ENCODE data around the gene RASGRP3. TPM values are rescaled to one million over a fixed set of nuclear protein-coding genes. Genes with fewer than 3 reads are reported as not detected.
A peak's percentile ranks its signal among the peaks of the same experiment; 100 is the strongest.
"Not testable (repeated sequence)": the region's sequence is repeated elsewhere in the genome, so short reads cannot be mapped to it uniquely, and the experiment has no call there.

The RASGRP3 gene
- total RNA-seq, 2 experiments from 2014 or later: 3.9 to 4.5 TPM

DNA sequence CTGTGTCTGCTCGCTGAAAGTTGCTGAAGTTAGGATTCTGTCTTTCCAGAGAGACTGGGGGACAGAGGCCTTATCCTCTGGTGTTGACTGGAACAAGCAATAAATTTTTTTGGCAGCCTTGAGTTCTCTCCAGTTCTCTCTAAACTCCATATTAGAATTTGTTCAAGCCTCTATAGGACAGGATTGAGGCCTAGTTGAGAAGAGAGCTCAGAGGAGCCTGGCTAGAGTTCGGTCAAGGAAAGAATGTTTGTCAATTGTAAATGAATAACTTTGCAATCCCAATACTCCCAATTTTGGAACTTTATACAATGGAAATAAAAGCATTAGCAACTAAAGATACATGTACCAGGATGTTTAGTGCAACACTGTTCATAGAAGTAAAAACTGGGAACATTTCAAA lies 16.7 kb upstream of the RASGRP3 start:
- no peaks in the 10 kb centered on the region for H3K27me3 Mint-ChIP-seq
- intact Hi-C loops (cut with DNase I, micrococcal nuclease): no loop called here
- H3K9me3 Mint-ChIP-seq (ENCODE audit: low read depth): no peaks in the 10 kb centered on the region
- H3K27ac Mint-ChIP-seq: no peak overlapping the region
- no peaks in the 10 kb centered on the region for H3K4me1 Mint-ChIP-seq
- POLR2A ChIA-PET: no interaction called here
- CTCF ChIA-PET: no interaction called here
- no peak overlapping the region for H3K4me3 Mint-ChIP-seq
- no peaks in the 10 kb centered on the region for H3K36me3 Mint-ChIP-seq (ENCODE audit: low read depth)
- DNase-seq: no peak
- ATAC-seq: no peak

- H3K4me3 Mint-ChIP-seq; H3K27me3 Mint-ChIP-seq; H3K4me1 Mint-ChIP-seq; intact Hi-C loops (cut with DNase I, micrococcal nuclease); H3K27ac Mint-ChIP-seq; H3K36me3 Mint-ChIP-seq (ENCODE audit: low read depth); POLR2A ChIA-PET; H3K9me3 Mint-ChIP-seq (ENCODE audit: low read depth); ATAC-seq; DNase-seq: not testable (repeated sequence)
- CTCF ChIA-PET: interaction anchor here (0.7 to 2.0 kb wide), 3 partner anchors 13 to 1200 kb away, joined by 3 to 5 read pairs (median 4); no protein-coding TSS in a partner anchor
Measured at GRCh38 chr2:33462512-33462911, 13.9 kb upstream of the RASGRP3 start.

DNA sequence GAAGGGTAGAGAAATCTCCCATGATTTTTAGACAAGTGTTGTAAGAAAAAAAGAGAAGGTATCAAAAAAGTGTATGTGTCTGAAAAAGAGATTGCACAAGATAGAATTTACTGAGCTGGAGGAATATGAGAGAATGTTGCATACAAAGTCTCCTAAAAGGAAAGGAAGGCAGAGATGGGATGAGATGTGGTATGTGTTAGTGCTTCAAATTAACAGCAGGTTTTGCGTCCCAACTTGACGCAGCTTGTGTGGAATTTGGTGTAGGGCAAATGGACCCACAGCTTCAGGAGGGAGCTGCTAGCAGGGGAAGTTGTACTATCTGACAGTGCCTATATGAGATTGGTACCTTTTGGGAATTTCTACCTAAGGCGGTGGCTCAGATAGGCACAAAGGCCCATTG lies 9.0 kb upstream of the RASGRP3 start:
- Mint-ChIP-seq H3K4me1 (no peaks in the 10 kb centered on the region), H3K36me3 (ENCODE audit: low read depth) (no peaks in the 10 kb centered on the region), H3K27ac (no peak overlapping the region), H3K4me3 (no peak overlapping the region), H3K9me3 (ENCODE audit: low read depth) (no peaks in the 10 kb centered on the region), H3K27me3 (no peaks in the 10 kb centered on the region)
- intact Hi-C loops (cut with DNase I, micrococcal nuclease): no loop called here
- ChIA-PET CTCF (interaction anchor here (0.6 to 1.0 kb wide), 3 partner anchors 116 to 251 kb away, joined by 3 read pairs; no protein-coding TSS in a partner anchor), POLR2A (interaction anchor here (1.0 kb wide), 1 partner anchor 12 kb away, joined by 3 read pairs; no protein-coding TSS in a partner anchor)
- no peak for DNase-seq
- no peak for ATAC-seq

DNA sequence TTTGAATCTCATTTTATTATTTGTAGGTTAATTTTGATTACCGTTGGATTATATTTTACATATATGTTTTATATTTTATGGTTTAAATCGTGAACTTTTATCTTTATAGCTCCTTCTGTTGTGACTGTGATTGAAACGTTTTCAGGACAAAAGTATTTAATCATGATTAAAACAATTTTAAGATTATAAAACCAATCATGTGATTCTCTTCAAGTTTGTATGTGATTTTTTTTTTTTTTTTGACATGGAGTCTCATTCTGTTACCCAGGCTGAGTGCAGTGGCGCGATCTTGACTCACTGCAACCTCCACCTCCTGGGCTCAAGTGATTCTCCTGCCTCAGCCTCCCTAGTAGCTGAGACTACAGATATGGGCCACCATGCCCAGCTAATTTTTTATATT lies 7.2 kb upstream of the RASGRP3 start:
- no peak overlapping the region for H3K27ac Mint-ChIP-seq
- ChIA-PET POLR2A (no interaction called here), CTCF (no interaction called here)
- no peaks in the 10 kb centered on the region for H3K9me3 Mint-ChIP-seq (ENCODE audit: low read depth)
- ATAC-seq (no peak), DNase-seq (no peak)
- no peak overlapping the region for H3K4me3 Mint-ChIP-seq
- no peaks in the 10 kb centered on the region for H3K36me3 Mint-ChIP-seq (ENCODE audit: low read depth)
- intact Hi-C loops (cut with DNase I, micrococcal nuclease): no loop called here
- H3K4me1 Mint-ChIP-seq: no peaks in the 10 kb centered on the region
- H3K27me3 Mint-ChIP-seq: no peaks in the 10 kb centered on the region

GRCh38 chr2:33475224-33476130 lies 972 bp upstream of the RASGRP3 start:
- Mint-ChIP-seq H3K4me1 (peaks cover 32% of the 10 kb centered on the region), H3K36me3 (ENCODE audit: low read depth) (no peaks in the 10 kb centered on the region), H3K27ac (peak overlapping the region; percentile 98), H3K27me3 (no peaks in the 10 kb centered on the region), H3K9me3 (ENCODE audit: low read depth) (no peaks in the 10 kb centered on the region), H3K4me3 (peak overlapping the region; percentile 83)
- POLR2A ChIA-PET: interaction anchor here (1.2 to 1.7 kb wide), 2 partner anchors 13 to 124 kb away, joined by 4 read pairs; partner anchors contain the start of gene FAM98A
- intact Hi-C loops (cut with DNase I, micrococcal nuclease): loop anchor here (1.0 to 5.0 kb wide), 9 partner anchors 21 to 1413 kb away; partner anchors contain the start of genes FAM98A (in 2 of the 2), BIRC6 (in 1 of the 2) and SPAST (in 1 of the 2)
- DNase-seq (peak; percentile 88), ATAC-seq (peak; percentile 67)
- CTCF ChIA-PET: interaction anchor here (0.6 to 3.0 kb wide), 19 partner anchors 9 to 870 kb away, joined by 3 to 23 read pairs (median 3); partner anchors contain the start of gene FAM98A

- CTCF ChIA-PET: interaction anchor here (0.6 to 3.0 kb wide), 8 partner anchors 9 to 115 kb away, joined by 3 to 23 read pairs (median 5); no protein-coding TSS in a partner anchor
- no peak for ATAC-seq
- H3K4me3 Mint-ChIP-seq: peak overlapping the region; percentile 83
Measured at GRCh38 chr2:33476793-33477190, 343 bp downstream of the RASGRP3 start.

DNA sequence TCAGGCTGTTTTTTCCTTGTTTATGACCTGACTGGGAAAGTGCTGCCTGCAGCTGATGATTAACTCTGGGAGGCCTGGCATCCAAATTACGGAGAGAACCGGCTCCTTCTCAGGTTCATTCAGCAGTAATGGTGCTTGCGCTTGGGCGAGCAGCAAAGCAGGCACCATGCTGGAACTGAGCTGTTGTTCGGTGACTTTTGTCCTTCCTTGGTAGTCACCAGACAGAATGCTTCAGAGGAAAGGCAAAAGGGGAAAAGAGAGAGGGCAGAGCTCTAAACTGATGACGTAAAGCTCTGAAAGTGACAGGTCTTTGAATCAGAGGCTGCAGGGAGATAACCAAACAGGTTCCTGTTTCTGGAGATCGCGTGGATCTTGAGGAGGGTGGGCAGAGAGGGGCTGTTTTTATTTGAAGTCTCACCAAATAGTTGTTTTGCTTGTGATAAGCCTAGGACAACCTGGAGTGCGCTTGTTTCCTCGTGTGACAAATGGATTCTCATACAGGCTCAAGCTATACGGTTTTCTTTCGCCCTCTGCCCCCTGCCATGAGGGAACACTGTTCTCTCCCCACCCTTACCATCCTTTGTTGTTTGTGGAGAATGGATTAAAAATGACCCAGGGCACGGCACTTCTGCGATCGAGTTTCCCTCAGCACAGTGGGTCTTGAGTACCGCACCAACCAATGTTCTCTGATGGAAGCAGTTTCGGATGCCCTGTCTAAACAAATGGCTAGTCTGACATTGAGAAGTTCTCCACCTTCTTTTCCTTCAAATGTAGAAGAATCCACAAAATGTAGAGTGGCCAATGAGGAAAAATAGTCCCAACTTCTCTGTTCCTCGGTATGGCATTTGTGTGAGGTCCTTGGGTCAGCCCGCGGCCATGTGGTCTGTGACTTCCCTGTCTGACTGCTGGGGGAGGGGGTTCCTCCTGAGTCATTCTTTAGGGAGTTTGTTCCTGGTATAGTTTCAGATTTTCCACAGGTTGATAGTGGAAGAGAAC lies 1.3 kb downstream of the RASGRP3 start:
- Mint-ChIP-seq H3K4me1 (peaks cover 32% of the 10 kb centered on the region), H3K27me3 (no peaks in the 10 kb centered on the region), H3K4me3 (peak overlapping the region; percentile 83), H3K27ac (peak overlapping the region; percentile 98), H3K36me3 (ENCODE audit: low read depth) (no peaks in the 10 kb centered on the region), H3K9me3 (ENCODE audit: low read depth) (no peaks in the 10 kb centered on the region)
- ChIA-PET POLR2A (interaction anchor here (1.0 kb wide), 1 partner anchor 121 kb away, joined by 4 read pairs; the partner anchor contains the start of gene FAM98A), CTCF (interaction anchor here (0.6 to 3.0 kb wide), 6 partner anchors 8 to 277 kb away, joined by 3 to 23 read pairs (median 4); partner anchors contain the start of gene FAM98A)
- peak; percentile 37 for ATAC-seq
- peak; percentile 34 for DNase-seq
- intact Hi-C loops (cut with DNase I, micrococcal nuclease): loop anchor here (1.0 to 5.0 kb wide), 6 partner anchors 11 to 1415 kb away; partner anchors contain the start of genes BIRC6 (in 1 of the 2) and SPAST (in 1 of the 2)

More at GRCh38 chr2:33476793-33477190, 343 bp downstream of the RASGRP3 start:
- H3K36me3 Mint-ChIP-seq (ENCODE audit: low read depth): no peaks in the 10 kb centered on the region
- peak overlapping the region; percentile 98 for H3K27ac Mint-ChIP-seq
- intact Hi-C loops (cut with DNase I, micrococcal nuclease): loop anchor here (1.0 to 5.0 kb wide), 7 partner anchors 12 to 1414 kb away; partner anchors contain the start of genes BIRC6 (in 1 of the 2) and SPAST (in 1 of the 2)
- POLR2A ChIA-PET: interaction anchor here (0.6 to 1.7 kb wide), 2 partner anchors 71 to 122 kb away, joined by 4 to 5 read pairs; partner anchors contain the start of gene FAM98A
- peaks cover 32% of the 10 kb centered on the region for H3K4me1 Mint-ChIP-seq
- no peaks in the 10 kb centered on the region for H3K27me3 Mint-ChIP-seq
- DNase-seq: no peak
- H3K9me3 Mint-ChIP-seq (ENCODE audit: low read depth): no peaks in the 10 kb centered on the region

- ChIA-PET POLR2A (interaction anchor here (0.7 to 1.0 kb wide), 3 partner anchors 12 to 120 kb away, joined by 3 read pairs; no protein-coding TSS in a partner anchor), CTCF (interaction anchor here (0.7 to 2.2 kb wide), 3 partner anchors 12 to 104 kb away, joined by 3 to 6 read pairs (median 3); no protein-coding TSS in a partner anchor)
- intact Hi-C loops (cut with DNase I, micrococcal nuclease): loop anchor here (5.0 kb wide), 2 partner anchors 157 to 1417 kb away; partner anchors contain the start of gene SPAST (in 1 of the 2)
- H3K9me3 Mint-ChIP-seq (ENCODE audit: low read depth): no peaks in the 10 kb centered on the region
- no peak overlapping the region for H3K27ac Mint-ChIP-seq
- DNase-seq (no peak), ATAC-seq (no peak)
- H3K27me3 Mint-ChIP-seq: no peaks in the 10 kb centered on the region
- H3K4me1 Mint-ChIP-seq: peaks cover 39% of the 10 kb centered on the region
- H3K4me3 Mint-ChIP-seq: no peak overlapping the region
- no peaks in the 10 kb centered on the region for H3K36me3 Mint-ChIP-seq (ENCODE audit: low read depth)
Measured at GRCh38 chr2:33478968-33479731, 2.7 kb downstream of the RASGRP3 start.

DNA sequence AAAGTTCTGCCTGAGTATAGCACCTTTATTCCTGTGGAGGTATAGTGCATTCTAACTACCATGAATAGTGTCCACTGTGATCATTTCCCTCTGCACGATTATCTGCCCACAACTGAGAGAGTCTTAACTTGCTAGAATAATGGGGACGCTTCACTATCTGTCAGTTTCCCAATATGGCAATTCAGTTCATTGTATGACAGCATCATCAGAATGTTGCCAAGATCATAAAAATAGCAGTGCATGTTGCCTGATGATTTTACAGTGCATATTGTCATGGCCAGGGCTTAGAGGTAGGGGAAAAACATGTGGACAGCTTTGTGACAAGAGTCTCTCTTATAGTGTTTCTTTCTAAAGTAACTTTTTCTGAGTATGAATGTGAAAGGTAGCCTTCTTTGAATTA lies 6.1 kb downstream of the RASGRP3 start:
- Mint-ChIP-seq H3K4me1 (peaks cover 23% of the 10 kb centered on the region), H3K27ac (no peak overlapping the region), H3K27me3 (no peaks in the 10 kb centered on the region), H3K4me3 (no peak overlapping the region), H3K36me3 (ENCODE audit: low read depth) (peaks cover 8% of the 10 kb centered on the region), H3K9me3 (ENCODE audit: low read depth) (no peaks in the 10 kb centered on the region)
- no peak for DNase-seq
- ChIA-PET CTCF (no interaction called here), POLR2A (no interaction called here)
- ATAC-seq: no peak
- intact Hi-C loops (cut with DNase I, micrococcal nuclease): no loop called here

DNA sequence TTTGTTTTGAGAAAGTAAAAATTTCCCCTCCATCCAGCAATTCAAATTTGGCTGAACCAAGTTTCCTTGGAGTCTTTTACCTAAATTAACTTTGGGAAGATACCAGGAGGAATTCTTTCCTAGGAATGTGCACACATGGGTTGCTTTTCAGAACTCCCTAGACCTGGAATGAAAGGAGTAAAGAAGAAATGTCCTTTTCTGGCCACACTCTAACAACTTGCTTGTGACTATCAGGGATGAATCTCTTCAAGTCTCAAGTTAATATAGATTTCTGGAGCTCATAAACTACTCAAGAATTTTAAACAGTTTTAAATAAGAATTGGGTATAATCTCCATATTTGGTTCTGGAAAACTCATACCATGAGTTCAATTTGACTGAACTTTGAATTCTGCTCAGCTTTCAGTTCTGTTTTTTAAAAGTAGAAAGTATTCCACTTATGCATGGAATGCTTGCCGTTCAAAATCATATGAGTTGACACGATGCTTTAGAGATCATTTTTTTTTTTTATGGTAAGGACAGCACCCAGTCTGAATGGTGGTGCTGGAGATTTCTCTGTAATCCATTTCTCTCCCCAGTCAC lies 7.7 kb downstream of the RASGRP3 start:
- Mint-ChIP-seq H3K27ac (no peak overlapping the region), H3K27me3 (peaks cover under 1% of the 10 kb centered on the region)
- peak; percentile 47 for ATAC-seq

More for the DNA sequence above, 7.7 kb downstream of the RASGRP3 start:
- POLR2A ChIA-PET: no interaction called here
- DNase-seq: no peak
- Mint-ChIP-seq H3K36me3 (ENCODE audit: low read depth) (peaks cover 8% of the 10 kb centered on the region), H3K9me3 (ENCODE audit: low read depth) (no peaks in the 10 kb centered on the region), H3K4me3 (no peak overlapping the region), H3K4me1 (peaks cover 24% of the 10 kb centered on the region)
- intact Hi-C loops (cut with DNase I, micrococcal nuclease): no loop called here
- CTCF ChIA-PET: interaction anchor here (1.2 kb wide), 1 partner anchor 9 kb away, joined by 4 read pairs; no protein-coding TSS in a partner anchor
